SIG-M5 treated with dmso at 0.1 percent for 504 hours (cell line): ENCODE data around the gene SH3BGRL3.
"Not testable (repeated sequence)": the region's sequence is repeated elsewhere in the genome, so short reads cannot be mapped to it uniquely, and the experiment has no call there.

Source experiments
- DNase-seq: peaks from one replicate; lab custom pipeline; 2025; ENCODE audit not compliant: unreplicated experiment; lab: John Stamatoyannopoulos, UW

Gene SH3BGRL3

DNA sequence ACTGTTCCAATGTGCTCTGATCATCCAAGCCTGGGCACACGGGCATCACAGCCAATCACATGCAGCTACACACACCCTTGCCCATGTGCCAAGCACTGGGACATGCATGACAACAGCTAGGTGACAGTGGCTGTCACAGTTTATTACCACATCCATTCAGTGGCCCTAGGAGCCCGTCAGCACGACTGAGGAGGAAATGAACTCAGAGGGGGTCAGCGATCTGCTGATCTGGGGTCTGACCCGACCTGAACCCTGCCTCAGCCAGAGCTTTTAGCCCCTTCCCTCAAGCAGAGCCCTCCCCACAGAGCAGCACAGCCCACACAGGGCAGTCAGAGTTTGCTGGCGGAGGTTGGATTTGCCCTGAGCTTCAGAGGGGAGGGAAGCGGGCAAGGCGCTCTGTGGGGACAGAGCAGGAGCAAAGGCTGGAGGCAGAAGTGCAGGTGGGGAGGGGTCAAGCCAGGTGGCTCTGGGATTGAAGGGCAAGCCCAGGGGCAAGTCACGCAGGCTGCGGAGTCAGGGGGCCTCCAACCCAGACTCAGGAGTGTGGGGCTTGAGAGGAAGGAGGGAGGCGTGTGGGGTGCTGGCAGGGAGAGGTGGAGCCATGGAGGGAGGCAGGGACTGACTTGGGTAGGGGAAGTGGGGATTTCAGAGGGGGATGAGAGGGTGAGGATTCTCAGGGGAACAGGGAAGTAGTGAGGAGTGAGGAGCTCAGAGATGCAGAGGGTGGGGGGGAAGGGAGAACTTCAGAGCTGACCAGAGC, 10.4 kb downstream of the SH3BGRL3 start:
- peak; percentile 74 for DNase-seq

DNA sequence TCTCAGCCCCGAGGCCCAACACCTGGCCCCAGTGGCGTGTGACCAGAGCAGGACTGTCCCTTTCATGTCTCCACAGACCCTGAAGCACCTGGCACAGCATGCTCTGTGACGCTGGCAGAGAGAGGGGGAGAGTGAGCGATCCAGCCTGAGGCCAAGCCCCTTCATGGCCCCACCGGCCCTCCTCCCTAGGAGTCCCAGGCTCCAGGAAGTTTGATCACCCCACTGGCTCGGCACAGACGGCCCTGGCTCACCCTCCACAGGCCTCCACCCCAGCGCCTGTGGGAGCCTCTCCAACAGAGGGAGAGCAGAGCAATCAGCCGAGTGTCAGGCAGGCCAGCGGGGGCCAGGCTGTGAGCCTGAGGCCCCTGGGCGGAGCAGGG, 11.0 kb downstream of the SH3BGRL3 start:
- no peak for DNase-seq

DNA sequence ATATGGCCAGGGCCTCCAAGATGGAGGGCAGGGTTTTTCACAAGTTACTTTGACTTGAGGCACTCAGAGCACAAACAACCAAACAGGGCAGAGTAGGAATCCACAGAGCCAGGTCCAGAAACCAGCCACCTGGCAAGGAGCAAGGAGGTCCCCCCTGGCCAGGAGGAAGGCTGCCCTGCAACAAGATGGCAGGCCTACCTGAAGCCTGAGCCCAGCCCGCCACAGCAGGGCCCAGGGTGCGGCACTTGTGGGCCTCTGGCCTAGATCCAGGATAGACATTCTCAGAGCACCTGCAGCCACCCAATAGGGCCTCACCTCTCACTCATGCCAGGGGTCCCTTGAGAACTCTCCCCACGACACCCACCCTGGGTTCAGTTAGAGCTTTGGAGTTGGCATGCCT, 11.5 kb downstream of the SH3BGRL3 start:
- no peak for DNase-seq

DNA sequence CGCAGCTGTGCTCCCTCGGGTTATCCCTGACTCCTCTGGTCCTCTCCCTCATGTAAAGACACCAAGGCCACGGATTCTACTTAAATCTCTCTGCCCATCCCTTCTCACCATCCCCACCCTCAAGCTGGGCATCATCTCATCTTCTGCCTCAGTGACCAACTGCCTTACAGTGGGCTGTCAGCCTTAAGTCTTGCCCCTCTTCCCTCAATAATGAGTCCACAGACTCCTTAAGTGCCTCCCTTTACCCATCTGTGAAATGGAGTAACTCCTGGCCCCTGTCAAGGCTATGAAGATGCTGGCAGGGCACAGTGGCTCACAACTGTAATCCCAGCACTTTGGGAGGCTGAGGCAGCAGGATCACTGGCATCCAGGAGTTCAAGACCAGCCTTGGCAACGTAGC, 12.1 kb downstream of the SH3BGRL3 start:
- DNase-seq, result no peak

DNA sequence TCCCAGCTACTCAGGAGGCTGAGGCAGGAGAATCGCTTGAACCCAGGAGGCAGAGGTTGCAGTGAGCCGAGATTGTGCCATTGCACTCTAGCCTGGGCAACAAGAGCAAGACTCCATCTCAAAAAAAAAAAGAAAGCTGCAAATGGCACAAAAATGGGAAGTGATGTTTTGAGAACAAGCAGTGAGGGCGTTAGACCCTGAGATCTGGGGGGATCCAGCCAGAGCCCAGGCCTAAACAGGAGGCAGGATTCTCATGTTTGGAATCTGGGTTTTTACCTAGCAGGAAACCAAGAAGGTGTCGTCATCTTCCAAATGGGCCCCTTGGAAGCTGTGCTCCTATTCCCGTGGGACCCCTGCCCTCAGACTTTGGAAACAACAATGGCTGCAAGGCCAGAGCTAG, 12.8 kb downstream of the SH3BGRL3 start:
- not testable (repeated sequence) for DNase-seq

DNA sequence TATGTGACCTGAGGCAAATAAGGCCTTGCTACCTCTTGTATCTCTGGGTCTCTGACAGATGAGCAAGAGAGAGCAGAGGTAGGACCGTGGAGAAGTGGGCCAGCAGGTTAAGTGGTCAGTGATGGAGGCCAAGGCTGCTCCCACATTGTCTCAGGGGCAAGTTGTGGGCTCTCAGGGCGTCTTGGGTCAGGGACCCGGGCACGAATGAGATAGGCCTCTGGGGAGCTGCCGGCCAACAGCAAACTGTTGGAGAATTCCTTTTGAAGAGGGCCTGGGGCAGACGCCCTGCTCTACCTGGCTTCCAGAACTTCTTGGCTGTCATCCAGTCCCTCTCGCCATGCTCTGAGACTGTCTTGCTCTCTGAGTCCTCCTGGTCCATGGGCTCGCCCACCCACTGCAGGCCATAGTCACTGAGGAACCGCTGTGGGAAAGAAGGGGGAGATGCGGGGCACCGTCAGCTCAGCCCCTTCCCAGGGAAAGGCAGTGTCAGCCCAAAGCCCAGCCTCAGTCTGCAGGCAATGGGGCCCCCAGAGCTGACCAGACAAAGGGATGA, 14.1 kb downstream of the SH3BGRL3 start:
- DNase-seq, result no peak

DNA sequence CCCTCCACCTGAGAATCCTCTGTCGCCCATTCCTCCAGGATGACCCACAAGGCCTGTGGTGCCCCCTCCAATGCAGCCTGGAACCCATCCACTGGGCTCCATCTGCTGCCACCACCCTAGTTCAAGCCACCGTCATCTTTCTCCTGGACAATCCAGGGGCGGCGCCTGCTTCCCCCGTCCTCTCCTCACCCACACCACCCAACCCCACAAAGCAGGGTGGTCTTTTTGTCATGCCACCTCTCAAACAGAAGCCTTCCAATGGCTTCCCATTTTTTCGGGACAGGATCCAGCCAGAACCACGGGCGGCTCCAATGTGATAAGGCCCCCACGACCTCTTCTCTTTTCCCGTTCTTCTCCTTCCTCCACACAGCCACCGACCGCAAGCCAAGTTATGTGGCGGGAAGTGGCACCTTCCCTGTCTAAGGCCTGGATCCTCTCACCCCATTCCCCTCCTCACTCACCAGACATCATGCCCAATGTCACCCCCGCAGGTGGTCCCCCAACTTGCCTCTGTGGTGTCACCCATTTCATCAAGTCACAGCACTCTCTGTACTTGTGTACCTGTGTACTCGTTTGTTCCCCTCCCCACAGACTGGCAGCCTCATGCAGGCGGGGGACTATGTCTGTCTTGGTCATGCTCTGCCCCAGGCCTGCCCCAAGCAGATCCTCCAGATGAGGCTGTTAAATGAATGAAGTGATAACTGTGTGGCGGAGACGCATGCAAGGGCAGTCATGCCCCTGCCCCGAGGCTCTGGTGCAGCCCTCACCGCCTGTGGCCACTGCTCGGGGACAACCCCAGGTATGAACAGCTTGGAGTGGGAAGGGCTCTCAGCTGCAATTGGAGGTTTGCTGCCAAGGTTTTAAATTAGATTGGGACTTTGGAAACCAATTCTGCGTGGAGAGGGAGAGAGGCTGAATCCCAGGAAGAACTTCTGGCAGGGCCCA, 15.6 kb downstream of the SH3BGRL3 start:
- DNase-seq, result no peak

DNA sequence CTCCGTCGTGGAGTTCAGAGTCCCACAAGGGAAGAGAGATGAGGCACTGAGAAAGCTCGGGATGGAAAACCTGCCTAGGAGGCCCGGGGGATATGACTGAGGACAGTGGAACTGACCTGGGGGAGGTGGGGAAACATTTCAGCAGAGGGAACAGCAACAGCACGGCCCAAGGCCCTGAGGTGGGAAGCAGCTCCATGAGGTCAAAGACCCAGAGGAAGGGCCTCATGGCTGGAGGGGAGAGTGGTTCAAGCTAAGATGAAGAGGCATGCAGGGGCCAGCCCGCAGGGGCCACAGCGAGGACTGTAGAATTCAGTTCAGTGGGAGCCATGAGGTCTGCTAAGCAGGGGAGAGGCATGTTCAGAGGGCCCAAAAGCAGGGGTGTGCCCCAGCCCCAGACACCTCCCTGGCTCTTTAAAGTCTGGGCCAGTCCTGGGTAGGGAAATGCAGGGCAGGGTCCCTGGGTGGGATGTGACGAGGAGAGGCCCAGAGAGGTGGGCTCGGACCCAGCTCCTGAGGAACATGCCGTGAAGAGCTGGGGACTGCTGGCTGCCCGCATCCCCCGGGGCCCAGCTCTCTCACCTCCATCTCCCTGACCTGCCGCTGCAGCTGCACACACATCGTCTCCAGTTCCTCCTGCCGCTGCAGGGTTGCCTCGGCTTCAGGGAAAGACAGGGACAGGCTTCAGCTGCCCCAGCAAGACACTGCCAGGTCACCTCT, 16.6 kb downstream of the SH3BGRL3 start:
- no peak for DNase-seq

DNA sequence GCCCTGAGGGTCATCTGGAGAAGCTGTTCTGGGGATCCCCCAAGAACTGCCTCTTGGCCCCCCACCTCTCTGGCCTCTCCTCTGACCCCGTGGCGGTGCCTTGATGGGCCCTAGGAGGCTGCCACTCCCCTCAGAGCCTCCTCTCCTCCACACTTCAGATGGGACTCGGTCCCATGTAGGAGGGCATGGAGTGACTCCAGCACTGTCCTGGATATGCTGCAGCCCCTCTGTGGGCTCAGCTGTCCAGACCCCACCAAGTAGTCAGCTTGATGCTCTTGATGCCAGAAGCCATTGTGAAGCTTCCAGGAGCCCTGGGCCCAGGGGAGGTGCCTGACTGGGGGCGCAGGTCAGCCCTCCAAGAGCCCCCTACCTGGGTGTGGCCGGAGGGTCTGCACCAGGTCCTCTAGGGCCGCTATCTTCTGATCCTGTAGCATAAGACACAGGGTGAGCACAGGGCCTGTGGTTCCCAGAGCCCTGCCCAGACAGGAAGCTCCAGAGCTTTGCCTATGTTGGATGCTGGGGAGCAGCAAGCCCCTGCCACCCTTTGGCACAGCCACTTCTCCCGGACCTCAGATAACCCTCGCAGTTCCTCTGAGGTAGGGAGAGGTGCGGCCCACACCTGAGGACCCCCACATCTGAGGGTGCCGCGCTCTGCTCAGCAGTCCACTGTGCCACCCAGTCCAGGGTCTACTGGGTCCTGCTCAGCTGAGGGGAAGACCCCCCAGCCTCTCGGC, 17.3 kb downstream of the SH3BGRL3 start:
- no peak for DNase-seq

DNA sequence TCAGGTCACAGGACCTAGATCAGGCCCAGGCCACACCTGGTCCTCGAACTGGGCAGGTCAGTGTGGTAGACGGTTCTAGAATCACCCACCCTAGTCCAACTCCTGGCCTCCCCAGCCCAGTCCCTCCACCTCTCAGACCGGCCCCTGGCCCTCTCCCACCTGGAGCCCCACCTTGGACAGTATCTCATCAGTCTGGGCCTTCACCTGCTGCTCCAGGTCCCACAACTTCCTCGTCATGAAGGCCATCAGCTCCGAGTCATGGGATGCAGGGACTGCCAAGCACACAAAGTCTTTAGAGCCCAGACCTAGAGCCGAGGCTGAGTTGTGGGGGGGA, 17.9 kb downstream of the SH3BGRL3 start:
- no peak for DNase-seq

DNA sequence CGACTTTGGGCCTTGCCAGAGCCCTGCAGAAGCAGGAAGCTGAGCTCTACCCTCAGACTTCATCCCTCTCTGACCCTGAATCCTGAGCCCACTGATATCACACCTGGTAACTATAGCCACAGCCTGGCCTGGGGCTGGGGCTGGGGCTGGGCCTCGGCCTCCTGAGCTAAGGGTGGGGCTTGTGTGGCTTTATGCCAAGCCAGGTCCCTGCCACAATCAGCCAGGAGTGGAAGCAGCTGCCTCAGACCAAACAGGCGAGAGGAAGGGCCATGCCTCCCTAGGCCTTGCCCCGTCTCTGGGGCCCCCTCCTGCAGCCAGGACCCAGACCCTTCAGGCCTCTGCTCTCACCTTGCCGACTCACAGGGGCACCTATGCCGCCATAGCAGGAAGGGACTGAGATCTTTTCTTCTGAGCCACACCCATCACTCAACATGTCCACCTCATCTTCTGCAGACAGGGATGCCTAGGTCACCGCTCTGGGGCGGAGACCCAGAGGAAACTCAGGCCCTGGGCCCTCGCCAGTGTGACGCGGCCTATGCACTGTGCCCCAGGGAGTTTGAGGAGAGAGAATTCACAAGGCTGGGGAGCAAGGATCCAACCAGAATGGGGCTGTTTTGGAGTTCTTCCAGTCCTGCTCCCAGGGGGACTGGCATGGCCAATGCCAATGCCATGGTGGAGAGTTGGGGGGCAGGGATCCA, 20.8 kb downstream of the SH3BGRL3 start:
- DNase-seq, result no peak

DNA sequence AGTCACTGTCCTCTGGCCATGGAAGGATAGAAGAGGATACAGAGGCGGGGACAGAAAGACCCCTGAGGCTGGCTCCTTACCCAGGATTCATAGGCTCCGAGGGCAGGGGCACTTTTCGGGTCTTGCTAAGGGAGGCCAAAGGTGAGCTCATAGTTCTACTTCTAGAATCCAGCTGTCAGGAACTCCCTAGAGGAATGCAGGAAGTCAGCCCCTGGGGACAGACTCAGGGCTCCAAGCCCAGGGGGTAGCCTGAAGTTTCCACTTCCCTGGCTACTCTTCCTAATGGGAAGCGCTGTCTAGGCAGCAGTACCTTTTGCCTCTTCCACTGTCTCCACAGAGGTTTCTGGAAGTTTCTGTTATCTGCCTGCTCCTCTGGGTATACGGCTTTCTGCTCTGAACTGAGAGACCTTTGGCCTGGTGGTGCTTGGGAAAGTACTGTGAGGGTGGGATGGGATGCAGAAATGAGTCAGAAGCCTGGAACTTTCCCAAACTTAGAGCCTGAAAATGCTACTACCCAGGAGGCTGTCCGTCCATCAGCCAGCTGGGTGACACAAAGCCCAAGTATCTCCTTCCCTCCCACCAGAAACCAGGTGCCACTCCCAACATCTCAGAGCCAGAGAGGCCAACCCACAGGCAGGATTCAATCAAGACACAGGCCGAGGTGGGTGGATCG, 23.0 kb downstream of the SH3BGRL3 start:
- DNase-seq, result no peak

DNA sequence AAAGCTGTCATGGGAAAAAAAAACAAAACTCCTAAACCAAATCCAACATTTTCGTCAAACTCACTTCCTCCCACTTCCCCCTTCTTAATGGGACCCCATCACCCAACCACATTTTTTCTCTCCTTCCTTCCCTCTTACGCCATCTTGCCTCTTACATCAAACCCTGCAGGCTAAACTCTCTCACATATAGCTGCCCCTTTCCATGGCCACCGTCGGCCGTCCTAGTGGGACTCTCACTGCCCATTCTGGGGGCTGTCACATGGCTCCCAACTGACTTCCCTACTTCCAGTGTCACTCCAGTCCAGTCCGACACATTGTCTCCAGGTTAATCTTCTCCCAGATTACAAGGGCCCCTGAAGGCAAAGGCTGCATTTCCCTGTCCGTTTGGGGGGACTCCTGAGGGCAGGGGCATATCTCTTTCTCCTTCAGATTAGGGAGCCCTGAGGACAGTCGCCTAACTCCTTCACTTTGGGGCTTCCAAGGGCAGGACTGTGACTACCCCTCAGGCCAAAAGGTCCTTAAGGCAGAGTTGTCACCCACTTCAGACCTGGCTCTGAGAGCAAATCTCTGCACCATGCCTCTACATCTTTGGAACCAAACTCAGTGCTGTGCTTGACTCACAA, 25.9 kb downstream of the SH3BGRL3 start:
- peak; percentile 75 for DNase-seq

DNA sequence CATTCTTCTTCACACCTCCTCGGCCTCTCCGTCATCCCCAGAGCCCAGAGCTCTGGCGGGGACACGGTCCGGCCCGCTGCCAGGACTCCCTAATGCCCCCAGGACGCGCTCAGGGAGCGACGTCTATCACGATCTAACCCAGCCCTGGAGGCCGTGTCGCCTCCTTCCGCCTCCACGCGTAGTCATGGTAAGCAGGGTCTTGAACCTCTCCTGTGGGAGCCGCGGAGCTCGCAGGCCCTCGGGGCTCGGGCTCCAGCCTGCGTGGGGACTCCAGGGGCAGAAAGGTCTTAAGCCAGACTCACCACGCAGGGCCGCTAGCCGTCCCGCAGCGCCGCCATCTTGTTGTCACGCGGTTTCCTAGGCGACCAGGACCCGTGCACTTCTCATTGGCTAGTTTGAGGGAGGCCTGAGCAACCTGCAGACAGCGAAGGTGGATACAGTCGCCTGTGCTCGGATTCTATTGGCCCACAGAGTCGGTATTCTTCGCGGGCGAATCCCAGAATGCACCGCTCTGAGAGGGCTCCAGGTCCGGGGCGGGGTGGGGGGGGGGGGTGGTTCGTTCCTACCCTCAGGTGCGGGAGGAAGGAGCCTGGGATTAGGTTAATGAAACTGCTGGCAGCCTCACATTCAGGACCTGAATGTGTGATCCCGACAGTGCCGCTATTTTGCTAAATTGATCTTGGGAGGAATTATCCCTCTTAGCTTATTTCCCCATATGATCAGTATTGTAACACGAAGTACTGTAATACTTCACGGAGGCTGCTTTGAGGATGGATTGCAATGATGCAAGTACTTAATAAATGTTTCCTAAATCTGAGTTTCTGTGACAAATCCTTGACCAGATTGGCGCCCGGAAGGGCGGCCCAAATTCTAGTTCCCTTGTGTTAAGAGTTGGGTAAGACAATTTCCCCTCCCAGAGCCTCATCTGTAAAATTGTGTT, 26.7 kb downstream of the SH3BGRL3 start, which contains the start of gene UBXN11:
TSS of gene UBXN11 (minus strand) at position 347 of the 940 bp plus-strand sequence. CDS start 3,753 bp downstream, outside the sequence.
- peak; percentile 96 for DNase-seq

DNA sequence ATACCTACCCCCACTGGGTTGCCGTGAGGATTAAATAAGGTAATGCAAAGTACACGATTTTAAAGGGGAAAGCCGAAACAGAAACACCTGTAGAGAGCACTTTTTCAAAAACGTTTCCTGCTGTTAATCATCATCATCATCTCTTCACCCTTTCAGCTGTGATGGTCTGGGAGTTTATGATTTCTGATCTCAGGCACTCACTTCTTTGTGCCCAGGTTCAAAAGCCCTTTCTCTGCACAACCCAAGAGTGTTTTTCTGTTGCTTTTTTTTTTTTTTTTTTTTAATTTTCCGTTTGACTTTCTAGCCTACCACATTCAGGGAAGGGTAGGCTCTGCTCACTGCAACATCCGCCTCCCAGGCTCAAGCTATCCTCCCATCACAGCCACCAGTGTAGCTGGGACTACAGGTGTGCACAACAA, 27.5 kb downstream of the SH3BGRL3 start:
- no peak for DNase-seq

DNA sequence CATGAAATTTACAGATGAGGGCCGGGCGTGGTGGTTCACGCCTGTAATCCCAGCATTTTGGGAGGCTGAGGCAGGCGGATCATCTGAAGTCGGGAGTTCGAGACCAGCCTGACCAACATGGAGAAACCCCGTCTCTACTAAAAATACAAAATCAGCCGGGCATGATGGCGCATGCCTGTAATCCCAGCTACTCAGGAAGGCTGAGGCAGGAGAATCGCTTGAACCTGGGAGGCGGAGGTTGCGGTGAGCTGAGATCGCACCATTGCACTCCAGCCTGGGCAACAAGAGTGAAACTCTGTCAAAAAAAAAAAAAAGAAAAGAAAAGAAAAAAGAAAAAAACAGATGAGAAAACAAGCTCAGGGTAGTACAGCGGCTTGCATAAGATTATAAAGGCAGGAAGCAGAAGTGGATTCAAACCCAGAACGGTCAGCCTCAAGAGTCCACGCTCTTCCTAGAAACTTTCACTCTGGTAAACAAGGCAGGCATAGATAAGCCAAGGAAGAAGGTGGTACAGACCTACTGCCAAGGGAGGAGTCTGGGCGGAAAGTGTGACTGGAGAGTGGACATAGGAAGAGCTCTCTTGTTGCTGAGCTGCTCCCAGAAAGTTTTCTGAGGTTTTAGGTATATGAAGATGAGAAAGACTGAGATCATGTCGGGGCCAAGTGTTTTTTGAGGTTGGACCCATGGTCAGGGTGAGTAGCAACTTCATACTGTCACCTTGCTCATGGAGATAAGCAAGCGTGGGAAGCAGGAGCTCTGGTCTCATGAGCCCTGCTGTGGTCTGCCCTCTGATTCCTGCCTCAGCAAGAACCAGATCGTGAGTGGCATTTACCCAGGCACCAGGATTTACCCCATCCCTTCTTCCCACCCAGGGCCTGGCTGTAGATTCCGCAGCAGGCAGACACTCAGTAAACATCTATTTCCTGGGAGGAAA, 28.3 kb downstream of the SH3BGRL3 start:
- DNase-seq, result not testable (repeated sequence)

DNA sequence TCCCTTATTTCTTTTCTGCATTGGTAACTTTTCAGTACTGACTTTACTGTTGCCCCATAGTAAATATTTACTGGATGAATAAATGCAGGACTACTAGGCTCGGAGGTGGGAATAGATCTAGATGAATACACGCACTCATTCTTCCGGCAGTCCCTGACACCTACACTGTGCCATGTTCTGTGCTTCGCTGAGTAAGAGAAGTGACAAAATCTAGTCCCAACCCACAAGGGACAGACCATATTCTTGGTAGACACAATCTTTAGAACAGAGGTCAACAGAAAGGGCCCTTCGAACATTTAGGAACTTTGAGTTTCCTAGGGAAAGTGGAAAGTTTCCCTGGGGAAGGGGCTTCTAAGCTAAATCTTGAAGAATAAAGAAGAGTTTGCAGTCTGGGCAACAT, 34.6 kb downstream of the SH3BGRL3 start:
- no peak for DNase-seq
